Tongue (tissue), 2 donors: ENCODE data around the gene TACC2. TPM values are rescaled to one million over a fixed set of nuclear protein-coding genes. Genes with fewer than 3 reads are reported as not detected.

Experiments
- DNase-seq: peaks from one replicate; pipeline ENCODE4 v3.0.0-alpha.2; 2015
- total RNA-seq: library from RNA; depleted of rRNA; stranded (reverse); fragments of >200 nt; gene quantifications from one replicate; pipeline ENCODE4 v1.2.3, GENCODE V29; 2014

The TACC2 gene
- total RNA-seq, 1 donor from 2014 or later, result 128 TPM

DNA sequence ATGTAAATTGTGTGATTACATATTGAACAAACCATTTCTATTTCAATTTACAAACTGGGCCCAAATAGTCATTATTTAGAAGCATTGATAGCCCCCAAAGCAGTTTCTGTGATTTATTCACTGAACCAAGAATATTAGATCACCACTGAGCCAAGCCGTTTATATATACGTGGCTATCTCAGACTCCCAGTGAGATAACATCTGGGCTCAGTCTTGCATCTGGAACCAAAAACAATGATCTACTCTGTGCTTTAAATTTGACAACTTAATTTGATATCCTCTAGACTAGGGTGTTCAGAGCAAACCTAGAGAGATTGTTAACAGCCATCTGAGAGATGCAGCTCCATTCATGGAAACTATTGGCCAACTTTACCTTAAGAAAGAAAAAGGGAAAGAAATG lies 240.7 kb downstream of the TACC2 start:
- DNase-seq, result no peak

GRCh38 chr10:122230222-122230621 lies 241.3 kb downstream of the TACC2 start:
- DNase-seq, result no peak

DNA sequence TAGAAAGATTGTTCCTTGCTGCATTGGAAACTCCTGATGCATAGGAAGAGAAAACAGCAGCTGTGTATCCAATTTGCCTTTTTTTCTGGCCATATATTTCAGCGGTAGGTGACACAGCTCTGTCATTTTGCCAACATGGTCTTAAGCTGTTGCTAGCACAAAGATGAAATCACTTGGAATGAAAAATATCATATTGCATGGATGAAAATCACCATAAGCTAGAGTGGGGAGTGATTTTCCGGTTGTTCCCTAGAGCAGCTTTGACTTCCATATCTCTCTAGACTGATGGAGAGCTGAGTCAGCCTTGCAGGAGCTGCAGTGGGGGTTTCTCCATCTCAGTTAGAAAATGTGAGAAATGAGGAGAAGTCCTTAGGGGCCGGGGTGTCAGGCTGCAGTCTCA lies 243.8 kb downstream of the TACC2 start:
- peak; percentile 95 for DNase-seq

DNA sequence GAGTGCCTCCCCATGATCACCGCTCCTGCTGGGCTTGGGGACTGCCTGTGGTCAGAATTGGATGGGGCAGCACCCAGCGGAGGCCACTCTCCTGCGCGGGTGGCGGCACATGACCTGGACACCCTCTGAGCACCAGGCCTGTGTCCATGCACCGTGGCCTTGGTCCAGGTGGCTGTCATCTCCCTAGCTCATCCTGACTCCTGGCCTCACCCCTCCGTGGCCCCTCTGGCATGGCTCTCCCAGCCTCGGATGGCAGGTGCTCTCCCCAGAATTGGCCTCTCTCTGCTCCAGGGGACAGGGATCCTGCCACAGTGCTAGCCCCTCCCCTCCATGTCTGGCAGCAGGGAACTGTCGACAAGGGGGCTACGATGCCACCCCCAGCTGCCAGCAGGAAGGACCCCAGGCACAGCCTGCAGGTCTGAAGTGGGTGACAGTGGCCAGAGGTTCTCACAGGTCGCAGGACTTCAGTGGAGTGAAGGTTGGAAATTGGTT lies 244.9 kb downstream of the TACC2 start:
- peak; percentile 63 for DNase-seq

DNA sequence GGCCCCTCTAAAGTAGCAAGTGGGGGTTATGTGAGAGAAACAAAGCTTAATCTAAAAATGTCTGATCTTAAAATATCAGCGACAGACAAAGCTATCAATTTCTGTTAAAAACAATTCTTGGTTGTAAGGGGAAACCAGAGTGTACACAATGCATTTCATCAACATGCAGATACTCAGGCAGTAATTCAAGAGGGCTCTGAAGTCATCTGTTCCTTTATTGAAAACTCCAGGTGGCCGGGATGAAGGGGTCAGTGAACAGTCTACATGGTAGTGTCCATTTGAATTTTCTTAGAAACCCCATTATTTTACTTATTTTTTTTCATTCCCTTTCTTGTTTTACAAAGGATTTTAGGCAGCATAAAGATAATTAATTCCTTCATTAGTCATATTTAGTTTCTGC lies 245.5 kb downstream of the TACC2 start:
- DNase-seq, result peak; percentile 81

- no peak for DNase-seq
These were observed 247.8 kb downstream of the TACC2 start for GRCh38 chr10:122236690-122237306.

- no peak for DNase-seq
These were observed 248.5 kb downstream of the TACC2 start for GRCh38 chr10:122237331-122237990.

- DNase-seq, result no peak
These were observed 250.8 kb downstream of the TACC2 start for GRCh38 chr10:122239578-122240257.

DNA sequence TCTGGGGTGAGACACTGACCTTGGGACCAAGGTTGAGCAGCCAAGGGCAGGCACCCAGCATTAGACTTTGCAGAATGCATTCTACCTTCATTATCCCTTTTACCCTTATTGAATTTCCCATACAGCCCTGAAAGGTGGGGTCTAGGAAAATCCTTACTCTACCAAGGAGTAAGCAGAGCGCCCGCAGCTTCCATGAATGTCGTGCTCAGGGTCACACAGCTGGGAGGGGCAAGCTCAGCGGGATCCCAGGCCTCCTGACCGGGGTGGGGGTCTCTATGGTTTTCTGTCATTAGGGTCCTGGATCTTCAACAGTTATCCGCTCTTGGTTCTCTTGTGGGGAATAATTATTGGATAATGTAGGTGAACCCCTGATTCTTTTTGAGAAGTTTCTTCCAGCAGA lies 251.4 kb downstream of the TACC2 start:
- DNase-seq, result no peak

DNA sequence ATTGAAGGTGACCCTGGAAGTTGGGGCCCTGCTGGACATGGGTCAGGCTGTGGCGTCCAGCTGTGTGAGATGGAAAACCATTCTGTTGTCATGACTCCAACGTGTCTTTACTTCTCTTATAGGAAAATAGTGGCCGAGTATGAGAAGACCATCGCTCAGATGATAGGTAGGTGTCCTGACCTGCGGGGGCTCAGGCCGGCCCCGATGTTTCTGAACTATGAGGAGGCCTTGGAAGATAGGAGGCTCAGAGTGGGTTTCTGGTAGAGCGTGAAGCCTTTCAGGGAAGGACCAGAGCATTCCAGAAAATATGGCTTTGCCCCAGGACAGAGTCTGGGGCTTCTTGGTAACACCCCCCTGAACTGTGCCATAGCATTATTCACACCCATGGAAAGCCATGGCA lies 252.9 kb downstream of the TACC2 start:
- DNase-seq, result no peak

DNA sequence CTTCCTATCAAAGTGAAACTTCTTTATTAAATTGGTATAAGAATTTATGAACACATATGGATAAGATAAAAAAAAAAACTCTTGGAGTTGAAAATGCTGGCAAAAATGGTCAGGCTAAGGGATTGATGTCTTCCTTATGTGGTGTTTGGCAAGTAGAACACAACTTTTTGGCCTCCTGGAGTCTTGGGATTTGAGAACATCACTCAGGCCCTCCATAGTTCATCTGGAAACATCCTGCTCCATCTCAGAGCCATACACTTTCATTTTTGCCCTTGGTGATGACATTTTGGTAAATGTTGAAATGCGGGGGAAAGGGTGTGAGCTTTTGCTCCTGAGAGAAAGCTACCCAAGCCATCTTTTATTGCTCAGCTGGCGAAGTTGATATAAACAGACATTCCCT lies 254.6 kb downstream of the TACC2 start:
- DNase-seq, result peak; percentile 66

GRCh38 chr10:122244001-122244975 lies 255.3 kb downstream of the TACC2 start:
- DNase-seq, result peak; percentile 73

DNA sequence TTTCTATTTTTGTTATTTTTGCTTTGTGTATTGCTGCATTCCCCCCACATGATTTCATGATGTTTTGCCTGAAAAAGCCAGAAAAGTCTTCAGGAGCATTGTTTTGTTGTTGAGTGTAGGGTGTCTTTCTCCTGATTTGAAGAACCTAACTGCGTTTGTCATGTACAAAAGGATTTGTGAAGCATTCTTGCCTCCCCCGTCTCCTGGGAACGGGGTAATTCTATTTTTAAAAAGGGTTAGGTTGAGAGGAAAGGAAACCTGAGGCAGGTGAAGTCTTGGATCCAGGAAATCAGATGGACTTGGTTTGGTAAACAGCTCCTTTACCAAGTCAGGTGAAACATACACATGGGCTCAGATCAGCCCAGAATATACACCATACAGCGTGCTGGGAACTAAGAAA lies 256.2 kb downstream of the TACC2 start:
- DNase-seq, result no peak

DNA sequence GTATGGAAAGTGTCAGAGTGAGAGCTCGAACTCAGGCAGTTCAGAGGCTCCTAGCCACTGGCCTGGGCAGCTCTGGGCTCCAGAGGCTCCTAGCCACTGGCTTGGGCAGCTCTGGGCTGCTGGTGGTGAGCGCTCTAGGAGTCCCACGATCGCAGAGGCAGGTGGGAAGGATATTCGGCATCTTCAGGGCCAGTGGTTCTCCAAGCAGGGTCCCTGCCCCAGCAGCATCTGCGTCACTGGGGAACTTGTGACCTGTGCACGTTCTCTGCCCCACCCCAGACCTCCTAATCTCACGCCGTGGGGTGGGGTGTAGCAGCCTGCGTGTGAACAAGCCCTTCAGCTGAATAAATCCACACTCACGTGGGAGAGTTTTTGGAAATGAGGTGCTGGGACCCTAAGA lies 256.9 kb downstream of the TACC2 start:
- DNase-seq, result no peak

GRCh38 chr10:122246830-122247520 lies 258.0 kb downstream of the TACC2 start:
- DNase-seq, result no peak

DNA sequence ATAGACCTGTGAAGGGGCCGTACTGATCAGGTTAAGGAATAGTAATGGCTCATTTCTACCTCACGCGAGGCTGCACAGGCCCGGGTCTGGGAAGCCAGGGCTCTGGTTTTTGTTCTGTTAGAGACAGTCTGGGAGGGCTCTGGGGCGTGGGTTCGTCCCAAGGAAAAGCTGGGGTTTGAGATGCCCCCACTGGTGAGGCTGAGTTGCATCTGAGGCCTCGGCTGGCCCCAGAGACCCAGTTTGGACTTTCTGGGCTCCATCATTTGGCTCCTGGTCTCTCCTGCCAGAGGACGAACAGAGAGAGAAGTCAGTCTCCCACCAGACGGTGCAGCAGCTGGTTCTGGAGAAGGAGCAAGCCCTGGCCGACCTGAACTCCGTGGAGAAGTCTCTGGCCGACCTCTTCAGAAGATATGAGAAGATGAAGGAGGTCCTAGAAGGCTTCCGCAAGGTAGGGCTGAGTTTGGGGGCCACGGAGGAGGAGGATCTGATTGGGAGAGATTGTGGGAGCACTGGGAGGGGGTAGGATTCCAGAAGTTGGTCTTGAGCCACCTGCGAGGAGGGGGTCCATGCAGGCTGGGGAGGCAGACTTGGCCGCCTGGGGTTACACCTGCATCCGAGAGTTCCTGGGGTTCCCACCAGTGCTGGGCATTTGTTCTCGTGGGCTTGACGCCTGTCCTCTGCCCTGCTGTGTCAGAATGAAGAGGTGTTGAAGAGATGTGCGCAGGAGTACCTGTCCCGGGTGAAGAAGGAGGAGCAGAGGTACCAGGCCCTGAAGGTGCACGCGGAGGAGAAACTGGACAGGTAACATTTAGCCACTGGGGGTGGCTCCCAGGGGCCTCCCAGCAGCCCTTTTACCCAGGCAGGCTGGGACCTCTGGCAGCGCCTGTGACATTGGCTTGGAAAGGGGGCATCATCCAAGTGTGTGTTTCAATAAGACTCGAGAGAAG lies 259.7 kb downstream of the TACC2 start:
- no peak for DNase-seq

DNA sequence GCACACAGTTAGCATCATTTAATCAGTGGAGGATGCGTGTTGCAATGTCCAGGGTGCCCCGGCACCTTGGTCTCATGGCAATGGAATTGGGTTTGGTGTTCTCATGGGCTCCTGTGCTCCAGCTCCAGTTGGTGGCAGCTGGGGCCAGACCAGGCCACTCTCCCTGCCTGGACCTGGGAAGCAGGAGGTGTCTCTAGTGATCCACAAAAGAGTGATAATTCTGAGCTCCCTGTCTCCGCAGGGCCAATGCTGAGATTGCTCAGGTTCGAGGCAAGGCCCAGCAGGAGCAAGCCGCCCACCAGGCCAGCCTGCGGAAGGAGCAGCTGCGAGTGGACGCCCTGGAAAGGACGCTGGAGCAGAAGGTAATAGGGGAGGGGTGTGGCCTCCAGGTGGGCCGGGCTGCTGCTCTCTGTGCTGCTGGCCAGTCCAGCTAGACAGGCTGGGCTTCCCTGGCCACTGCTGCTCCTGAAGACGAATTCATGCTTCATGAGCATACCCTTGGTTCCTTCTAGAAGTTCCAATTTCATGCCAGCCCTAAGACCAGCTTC lies 260.4 kb downstream of the TACC2 start:
- no peak for DNase-seq

- DNase-seq, result peak; percentile 31
These were observed 261.2 kb downstream of the TACC2 start for GRCh38 chr10:122249991-122250750.
